Measurements from ENCODE around the gene POLR2J. TPM values are rescaled to one million over a fixed set of nuclear protein-coding genes. Genes with fewer than 3 reads are reported as not detected.

Gene POLR2J
- total RNA-seq, 1 experiment from 2014 or later, result 70.0 TPM

DNA sequence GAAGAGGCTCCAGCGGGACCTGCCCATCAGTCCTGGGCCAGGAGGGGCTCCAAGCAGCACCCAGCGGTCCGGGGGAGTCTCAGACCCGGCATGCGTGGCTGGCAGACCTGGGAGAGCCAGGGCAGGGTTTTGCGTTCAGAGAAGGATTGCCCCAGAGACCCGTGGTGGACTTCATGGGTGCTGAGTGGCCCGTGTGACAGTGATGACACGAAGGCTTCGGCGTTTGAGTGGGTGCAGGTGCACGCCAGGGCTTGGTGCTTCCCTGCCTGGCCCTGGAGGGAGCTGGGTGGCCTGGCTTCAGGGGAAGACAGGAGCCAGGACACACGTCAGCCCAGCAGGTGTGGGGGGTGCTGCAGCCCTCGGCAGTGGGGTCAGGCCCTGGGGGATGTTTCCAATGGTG lies 31.4 kb downstream of the POLR2J start:
- H3K36me3 ChIP-seq (ENCODE audit: control insufficient read depth, insufficient read depth, low read length), result no peaks in the 10 kb centered on the region
- Mint-ChIP-seq H3K27ac (ENCODE audit: unreplicated experiment) (no peak overlapping the region), H3K27me3 (ENCODE audit: insufficient read depth, unreplicated experiment) (no peaks in the 10 kb centered on the region), H3K4me3 (ENCODE audit: unreplicated experiment) (no peak overlapping the region), H3K4me1 (ENCODE audit: low read depth, unreplicated experiment) (no peaks in the 10 kb centered on the region), H3K36me3 (ENCODE audit: insufficient read depth, unreplicated experiment) (no peaks in the 10 kb centered on the region), H3K9me3 (ENCODE audit: unreplicated experiment) (no peaks in the 10 kb centered on the region)
- no peaks in the 10 kb centered on the region for H3K27me3 ChIP-seq (replicated peaks; ENCODE audit: control insufficient read depth, insufficient read depth, low read length)
- peaks cover 3% of the 10 kb centered on the region; the same call in 1 of the 2 replicates for H3K4me1 ChIP-seq
- BruUV-seq (replicated peaks), result no TSS peak
- H3K4me3 ChIP-seq (ENCODE audit: low read depth, low read length), result no peak overlapping the region
- intact Hi-C loops (cut with micrococcal nuclease; ENCODE audit: unreplicated experiment), result no loop called here
- no peaks in the 10 kb centered on the region for H3K9me3 ChIP-seq
- no peak for DNase-seq
- TF ChIP-seq, protein P1, sequence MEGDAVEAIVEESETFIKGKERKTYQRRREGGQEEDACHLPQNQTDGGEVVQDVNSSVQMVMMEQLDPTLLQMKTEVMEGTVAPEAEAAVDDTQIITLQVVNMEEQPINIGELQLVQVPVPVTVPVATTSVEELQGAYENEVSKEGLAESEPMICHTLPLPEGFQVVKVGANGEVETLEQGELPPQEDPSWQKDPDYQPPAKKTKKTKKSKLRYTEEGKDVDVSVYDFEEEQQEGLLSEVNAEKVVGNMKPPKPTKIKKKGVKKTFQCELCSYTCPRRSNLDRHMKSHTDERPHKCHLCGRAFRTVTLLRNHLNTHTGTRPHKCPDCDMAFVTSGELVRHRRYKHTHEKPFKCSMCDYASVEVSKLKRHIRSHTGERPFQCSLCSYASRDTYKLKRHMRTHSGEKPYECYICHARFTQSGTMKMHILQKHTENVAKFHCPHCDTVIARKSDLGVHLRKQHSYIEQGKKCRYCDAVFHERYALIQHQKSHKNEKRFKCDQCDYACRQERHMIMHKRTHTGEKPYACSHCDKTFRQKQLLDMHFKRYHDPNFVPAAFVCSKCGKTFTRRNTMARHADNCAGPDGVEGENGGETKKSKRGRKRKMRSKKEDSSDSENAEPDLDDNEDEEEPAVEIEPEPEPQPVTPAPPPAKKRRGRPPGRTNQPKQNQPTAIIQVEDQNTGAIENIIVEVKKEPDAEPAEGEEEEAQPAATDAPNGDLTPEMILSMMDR (IDR thresholded peaks at IDR 0.05; ENCODE audit: insufficient read depth in 1 of 2, low read depth in 1 of 2, low read length in 1 of 2, severe bottlenecking in 1 of 2, unreplicated experiment in 1 of 2), result no peak
- ChIA-PET POLR2A (no interaction called here), CTCF (no interaction called here)

DNA sequence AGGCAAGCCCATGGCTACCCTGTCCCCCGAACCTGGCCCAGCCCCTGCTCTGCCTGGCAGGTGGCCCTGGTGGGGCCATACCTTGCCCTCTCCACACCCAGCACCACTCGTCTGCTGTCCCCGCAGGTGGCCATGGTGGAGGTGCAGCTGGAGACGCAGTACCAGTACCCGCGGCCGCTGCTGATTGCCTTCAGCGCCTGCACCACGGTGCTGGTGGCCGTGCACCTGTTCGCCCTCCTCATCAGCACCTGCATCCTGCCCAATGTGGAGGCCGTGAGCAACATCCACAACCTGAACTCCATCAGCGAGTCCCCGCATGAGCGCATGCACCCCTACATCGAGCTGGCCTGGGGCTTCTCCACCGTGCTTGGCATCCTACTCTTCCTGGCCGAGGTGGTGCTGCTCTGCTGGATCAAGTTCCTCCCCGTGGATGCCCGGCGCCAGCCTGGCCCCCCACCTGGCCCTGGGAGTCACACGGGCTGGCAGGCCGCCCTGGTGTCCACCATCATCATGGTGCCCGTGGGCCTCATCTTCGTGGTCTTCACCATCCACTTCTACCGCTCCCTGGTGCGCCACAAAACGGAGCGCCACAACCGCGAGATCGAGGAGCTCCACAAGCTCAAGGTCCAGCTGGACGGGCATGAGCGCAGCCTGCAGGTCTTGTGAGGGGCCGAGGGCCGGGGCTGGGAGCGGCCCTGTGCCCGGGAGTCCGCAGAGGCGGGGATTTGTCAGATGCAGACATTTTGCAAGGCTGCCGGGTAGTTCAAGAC lies 32.1 kb downstream of the POLR2J start:
- Mint-ChIP-seq H3K4me3 (ENCODE audit: unreplicated experiment) (no peak overlapping the region), H3K27ac (ENCODE audit: unreplicated experiment) (no peak overlapping the region), H3K36me3 (ENCODE audit: insufficient read depth, unreplicated experiment) (no peaks in the 10 kb centered on the region), H3K9me3 (ENCODE audit: unreplicated experiment) (no peaks in the 10 kb centered on the region), H3K27me3 (ENCODE audit: insufficient read depth, unreplicated experiment) (no peaks in the 10 kb centered on the region), H3K4me1 (ENCODE audit: low read depth, unreplicated experiment) (no peaks in the 10 kb centered on the region)
- no peaks in the 10 kb centered on the region for H3K27me3 ChIP-seq (replicated peaks; ENCODE audit: control insufficient read depth, insufficient read depth, low read length)
- POLR2A ChIA-PET, result no interaction called here
- DNase-seq, result no peak
- TF ChIP-seq, protein P1 (IDR thresholded peaks at IDR 0.05; ENCODE audit: insufficient read depth in 1 of 2, low read depth in 1 of 2, low read length in 1 of 2, severe bottlenecking in 1 of 2, unreplicated experiment in 1 of 2), result no peak
- H3K4me1 ChIP-seq, result no peaks in the 10 kb centered on the region
- CTCF ChIA-PET, result no interaction called here
- intact Hi-C loops (cut with micrococcal nuclease; ENCODE audit: unreplicated experiment), result no loop called here
- no peak overlapping the region for H3K4me3 ChIP-seq (ENCODE audit: low read depth, low read length)
- H3K36me3 ChIP-seq (ENCODE audit: control insufficient read depth, insufficient read depth, low read length), result no peaks in the 10 kb centered on the region
- H3K9me3 ChIP-seq, result no peaks in the 10 kb centered on the region
- BruUV-seq (replicated peaks), result no TSS peak

DNA sequence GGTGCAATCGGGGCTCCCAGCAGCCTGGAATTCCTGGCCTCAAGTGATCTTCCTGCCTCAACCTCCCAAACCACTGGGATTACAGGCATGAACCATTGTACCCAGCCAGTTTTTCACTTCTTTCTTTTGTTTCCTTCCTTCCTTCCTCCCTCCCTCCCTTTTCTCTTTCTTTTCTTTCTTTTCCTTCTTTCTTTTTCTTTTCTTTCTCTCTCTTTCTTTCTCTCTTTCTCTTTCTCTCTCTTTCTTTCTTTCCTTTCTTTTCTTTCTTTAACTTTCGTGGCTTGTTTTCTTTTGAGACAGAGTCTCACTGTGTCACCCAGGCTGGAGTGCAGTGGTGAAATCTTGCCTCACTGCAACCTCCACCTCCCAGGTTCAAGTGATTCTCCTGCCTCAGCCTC lies 33.0 kb downstream of the POLR2J start:
- no peak overlapping the region for H3K4me3 Mint-ChIP-seq (ENCODE audit: unreplicated experiment)

More for the DNA sequence above, 33.0 kb downstream of the POLR2J start:
- ChIA-PET CTCF (no interaction called here), POLR2A (no interaction called here)
- TF ChIP-seq, protein P1 (IDR thresholded peaks at IDR 0.05; ENCODE audit: insufficient read depth in 1 of 2, low read depth in 1 of 2, low read length in 1 of 2, severe bottlenecking in 1 of 2, unreplicated experiment in 1 of 2), result no peak
- BruUV-seq (replicated peaks), result no TSS peak
- no peak for DNase-seq
- H3K9me3 Mint-ChIP-seq (ENCODE audit: unreplicated experiment), result no peaks in the 10 kb centered on the region
- H3K27me3 ChIP-seq (replicated peaks; ENCODE audit: control insufficient read depth, insufficient read depth, low read length), result no peaks in the 10 kb centered on the region
- no peak overlapping the region for H3K27ac Mint-ChIP-seq (ENCODE audit: unreplicated experiment)
- no peaks in the 10 kb centered on the region for H3K36me3 ChIP-seq (ENCODE audit: control insufficient read depth, insufficient read depth, low read length)
- H3K4me3 ChIP-seq (ENCODE audit: low read depth, low read length), result no peak overlapping the region
- peaks cover 6% of the 10 kb centered on the region for H3K36me3 Mint-ChIP-seq (ENCODE audit: insufficient read depth, unreplicated experiment)
- H3K27me3 Mint-ChIP-seq (ENCODE audit: insufficient read depth, unreplicated experiment), result no peaks in the 10 kb centered on the region
- no peaks in the 10 kb centered on the region for H3K9me3 ChIP-seq
- intact Hi-C loops (cut with micrococcal nuclease; ENCODE audit: unreplicated experiment), result no loop called here
- H3K4me1 Mint-ChIP-seq (ENCODE audit: low read depth, unreplicated experiment), result no peaks in the 10 kb centered on the region
- H3K4me1 ChIP-seq, result no peaks in the 10 kb centered on the region
